ENCODE results near the gene EP400.
"Not testable (repeated sequence)": the region's sequence is repeated elsewhere in the genome, so short reads cannot be mapped to it uniquely, and the experiment has no call there.

DNA sequence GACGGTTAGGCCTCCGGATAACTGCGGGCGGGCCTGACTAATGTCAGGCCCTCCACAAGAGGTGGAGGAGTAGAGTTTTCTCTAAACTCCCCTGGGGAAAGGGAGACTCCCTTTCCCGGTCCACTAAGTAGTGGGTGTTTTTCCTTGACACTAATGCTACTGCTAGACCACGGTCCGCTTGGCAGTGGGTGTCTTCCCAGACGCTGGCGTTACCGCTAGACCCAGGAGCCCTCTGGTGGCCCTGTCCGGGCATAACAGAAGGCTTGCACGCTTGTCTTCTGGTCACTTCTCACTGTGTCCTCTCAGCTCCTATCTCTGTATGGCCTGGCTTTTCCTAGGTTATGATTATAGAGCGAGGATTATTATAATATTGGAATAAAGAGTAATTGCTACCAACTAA is 102.0 kb downstream of the EP400 start:
- TF ChIP-seq, protein P1, sequence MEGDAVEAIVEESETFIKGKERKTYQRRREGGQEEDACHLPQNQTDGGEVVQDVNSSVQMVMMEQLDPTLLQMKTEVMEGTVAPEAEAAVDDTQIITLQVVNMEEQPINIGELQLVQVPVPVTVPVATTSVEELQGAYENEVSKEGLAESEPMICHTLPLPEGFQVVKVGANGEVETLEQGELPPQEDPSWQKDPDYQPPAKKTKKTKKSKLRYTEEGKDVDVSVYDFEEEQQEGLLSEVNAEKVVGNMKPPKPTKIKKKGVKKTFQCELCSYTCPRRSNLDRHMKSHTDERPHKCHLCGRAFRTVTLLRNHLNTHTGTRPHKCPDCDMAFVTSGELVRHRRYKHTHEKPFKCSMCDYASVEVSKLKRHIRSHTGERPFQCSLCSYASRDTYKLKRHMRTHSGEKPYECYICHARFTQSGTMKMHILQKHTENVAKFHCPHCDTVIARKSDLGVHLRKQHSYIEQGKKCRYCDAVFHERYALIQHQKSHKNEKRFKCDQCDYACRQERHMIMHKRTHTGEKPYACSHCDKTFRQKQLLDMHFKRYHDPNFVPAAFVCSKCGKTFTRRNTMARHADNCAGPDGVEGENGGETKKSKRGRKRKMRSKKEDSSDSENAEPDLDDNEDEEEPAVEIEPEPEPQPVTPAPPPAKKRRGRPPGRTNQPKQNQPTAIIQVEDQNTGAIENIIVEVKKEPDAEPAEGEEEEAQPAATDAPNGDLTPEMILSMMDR (IDR thresholded peaks at IDR 0.05), result peak in 1 of 4 donors; percentile 15
- not testable (repeated sequence) for TF ChIP-seq POLR2A (IDR thresholded peaks at IDR 0.05)
